HG02763 (cell line): ENCODE results near the gene RCSD1.
A peak's percentile ranks its signal among the peaks of the same experiment; 100 is the strongest.

Source experiments
- ATAC-seq: cut with Tn5 transposase; IDR thresholded peaks from one replicate; pipeline ENCODE4 v1.9.1; 2021; ENCODE audit warnings: mild to moderate bottlenecking, moderate library complexity; ENCODE audit not compliant: unreplicated experiment

RCSD1 gene

DNA sequence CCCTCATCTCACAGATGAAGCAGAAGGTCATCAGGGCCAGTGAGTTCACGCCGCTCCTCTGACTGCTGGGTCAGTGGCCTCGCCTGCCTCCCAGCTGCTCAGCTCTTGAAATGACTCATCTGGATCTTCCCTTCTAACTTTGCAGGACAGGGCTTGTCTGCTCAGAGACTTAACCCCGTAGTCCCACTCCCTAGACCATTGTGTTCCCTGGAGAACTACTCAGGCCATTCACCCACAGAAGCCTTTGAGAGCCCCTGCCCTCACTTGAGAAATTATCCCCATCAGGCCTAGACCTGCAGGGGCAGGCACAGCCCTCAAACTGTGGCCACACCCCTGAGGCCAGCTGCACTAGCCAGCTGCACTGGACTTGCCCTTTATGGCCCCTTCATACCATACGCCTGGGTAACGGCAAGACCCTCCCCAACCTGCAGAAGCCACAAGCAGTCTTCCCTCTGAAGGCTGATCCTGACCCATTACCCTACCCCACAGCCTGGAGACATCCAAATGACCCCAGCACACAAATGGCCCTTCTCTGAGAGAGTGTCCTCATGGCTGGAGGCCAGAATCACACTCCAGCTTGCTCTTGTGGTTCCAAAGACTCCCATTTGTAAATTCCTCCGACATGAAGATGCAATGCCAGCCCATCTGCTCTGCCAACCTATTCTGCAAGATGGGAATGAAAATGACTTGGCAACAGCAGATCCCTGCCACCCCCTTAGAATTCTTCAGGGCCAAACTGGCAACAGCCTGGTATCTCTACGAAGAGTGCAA, 33.2 kb downstream of the RCSD1 start:
- ATAC-seq, result no peak

DNA sequence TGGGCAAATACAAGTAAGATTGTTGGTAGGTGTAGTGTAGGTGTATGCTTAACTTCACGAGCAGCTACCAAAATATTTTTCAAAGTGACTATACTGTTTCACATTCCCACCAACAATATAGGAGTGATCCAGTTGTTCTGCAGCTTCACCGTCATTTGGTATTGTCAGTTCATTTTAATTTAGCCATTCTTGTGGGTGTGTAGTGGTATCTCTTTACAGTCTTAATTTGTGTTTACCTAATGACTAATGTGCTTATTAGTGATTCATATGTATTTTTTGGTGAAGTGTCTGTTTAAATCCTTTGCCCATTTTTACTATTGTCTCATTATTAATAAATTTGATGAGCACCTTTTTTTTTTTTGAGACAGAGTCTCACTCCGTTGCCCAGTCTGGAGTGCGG, 35.4 kb downstream of the RCSD1 start:
- no peak for ATAC-seq

GRCh38 chr1:167666416-167666815, 36.4 kb downstream of the RCSD1 start:
- ATAC-seq, result no peak

GRCh38 chr1:167667536-167667935, 37.5 kb downstream of the RCSD1 start:
- ATAC-seq, result no peak

DNA sequence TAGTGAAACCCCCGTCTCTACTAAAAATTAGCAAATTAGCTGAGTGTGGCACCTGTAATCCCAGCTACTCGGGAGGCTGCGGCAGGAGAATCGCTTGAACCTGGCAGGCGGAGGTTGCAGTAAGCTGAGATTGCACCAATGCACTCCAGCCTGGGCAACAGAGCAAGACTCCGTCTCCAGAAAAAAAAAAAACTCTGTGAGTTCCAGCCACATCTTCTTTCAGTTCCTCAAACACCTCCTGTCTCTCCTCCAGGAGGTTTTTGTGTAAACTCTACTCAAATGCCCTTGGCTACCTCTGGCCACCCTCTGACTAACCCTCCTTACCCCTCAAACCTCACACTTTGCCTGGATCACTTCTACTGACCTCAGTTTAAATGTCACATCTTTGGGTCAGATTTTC, 38.1 kb downstream of the RCSD1 start:
- peak; percentile 52 for ATAC-seq

- peak; percentile 70 for ATAC-seq
Observed at GRCh38 chr1:167669209-167670124, 39.4 kb downstream of the RCSD1 start.

DNA sequence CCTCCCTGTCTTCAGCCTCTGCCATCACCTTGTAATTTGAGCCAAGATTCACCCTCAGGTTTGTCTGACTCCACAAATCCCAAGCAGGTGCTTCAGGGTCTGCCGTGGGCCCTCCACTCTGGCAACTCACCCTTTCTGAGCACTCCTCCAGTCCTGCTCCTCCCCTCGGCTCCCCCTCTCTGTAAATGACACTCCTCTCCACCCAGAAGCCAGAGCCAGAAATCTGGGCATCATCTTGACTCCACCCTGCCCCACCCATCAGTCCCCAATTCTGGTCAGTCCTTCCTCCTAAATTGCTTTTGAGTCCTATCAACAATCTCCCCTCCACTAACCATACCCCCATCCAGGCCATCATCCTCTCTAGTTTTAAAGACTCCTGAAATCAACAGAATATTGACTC, 40.5 kb downstream of the RCSD1 start:
- ATAC-seq, result no peak

DNA sequence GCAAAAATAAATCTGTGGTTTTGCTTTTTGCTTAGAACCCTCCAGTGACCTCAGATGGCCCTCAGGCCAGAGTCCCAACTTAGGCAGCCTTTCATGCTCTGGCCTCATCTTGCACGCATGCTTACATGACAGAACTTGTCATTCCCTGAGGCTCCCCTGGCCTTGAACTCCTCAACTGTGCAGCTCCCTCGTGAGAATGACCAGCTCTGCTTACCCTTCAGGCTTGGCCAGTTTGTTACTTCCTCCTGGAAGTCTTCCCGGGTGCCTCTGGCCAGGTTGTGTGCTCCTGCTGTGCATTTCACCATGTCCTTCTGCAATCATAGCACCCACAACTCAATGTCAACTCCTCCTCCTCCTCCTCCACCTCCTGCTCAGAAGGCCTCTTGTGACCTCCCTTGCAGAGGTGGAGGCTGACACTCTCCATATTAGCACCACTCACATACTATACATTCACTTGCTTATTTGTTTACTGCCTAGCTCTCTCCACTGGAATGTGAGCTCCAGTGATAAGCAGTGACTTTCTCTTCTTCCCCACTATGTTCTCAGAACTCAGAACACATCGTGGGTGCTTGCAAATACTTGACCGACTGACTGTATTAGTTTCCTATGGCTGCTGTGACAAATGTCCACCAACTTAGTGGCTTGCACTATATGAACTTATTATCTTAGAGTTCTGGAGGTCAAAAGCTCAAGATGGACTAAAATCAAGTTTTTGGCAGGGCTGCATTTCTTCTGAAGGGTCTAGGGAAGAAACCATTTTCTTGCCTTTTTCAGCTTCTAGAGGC, 41.9 kb downstream of the RCSD1 start:
- no peak for ATAC-seq

DNA sequence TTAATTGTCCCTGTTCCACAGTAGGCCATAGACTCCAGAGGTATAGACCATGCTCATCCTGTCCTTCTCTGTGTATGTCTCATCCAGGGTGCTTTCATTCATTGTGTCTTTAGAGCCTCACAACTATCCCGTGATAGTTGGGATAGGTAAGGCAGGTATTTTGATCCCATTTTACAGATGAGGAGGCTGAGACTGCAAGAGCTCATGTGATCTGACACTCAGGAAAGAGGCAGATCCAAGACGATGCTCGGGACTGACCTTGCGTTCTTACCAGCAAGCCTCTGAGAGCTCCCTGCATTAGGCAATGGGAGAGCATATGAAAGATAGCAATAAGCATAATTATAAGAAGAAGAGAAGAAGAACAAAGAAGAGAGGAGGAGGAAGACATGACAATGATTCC, 42.8 kb downstream of the RCSD1 start:
- no peak for ATAC-seq

DNA sequence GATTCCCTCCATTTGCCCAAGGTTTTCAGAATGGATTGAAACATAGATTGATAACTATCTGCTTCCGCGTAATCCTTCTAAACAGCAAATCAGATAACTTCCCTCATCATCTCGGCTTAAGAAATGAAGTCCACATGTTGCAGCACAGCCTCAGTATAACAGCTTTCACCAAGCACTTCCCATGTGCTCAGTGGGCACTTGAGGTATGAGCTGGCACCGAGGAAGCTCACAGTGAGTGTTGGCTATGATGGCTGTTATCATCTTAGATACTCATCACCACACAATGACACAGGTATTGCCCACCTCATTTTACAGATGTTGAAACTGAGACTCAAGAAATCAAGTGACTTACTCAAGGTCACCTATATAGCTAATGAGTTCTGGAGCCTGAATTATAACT, 43.2 kb downstream of the RCSD1 start:
- no peak for ATAC-seq

GRCh38 chr1:167674156-167674555, 44.1 kb downstream of the RCSD1 start:
- ATAC-seq, result no peak

GRCh38 chr1:167675440-167675839, 45.4 kb downstream of the RCSD1 start:
- ATAC-seq, result no peak

GRCh38 chr1:167676205-167676915, 46.3 kb downstream of the RCSD1 start:
- ATAC-seq, result no peak

DNA sequence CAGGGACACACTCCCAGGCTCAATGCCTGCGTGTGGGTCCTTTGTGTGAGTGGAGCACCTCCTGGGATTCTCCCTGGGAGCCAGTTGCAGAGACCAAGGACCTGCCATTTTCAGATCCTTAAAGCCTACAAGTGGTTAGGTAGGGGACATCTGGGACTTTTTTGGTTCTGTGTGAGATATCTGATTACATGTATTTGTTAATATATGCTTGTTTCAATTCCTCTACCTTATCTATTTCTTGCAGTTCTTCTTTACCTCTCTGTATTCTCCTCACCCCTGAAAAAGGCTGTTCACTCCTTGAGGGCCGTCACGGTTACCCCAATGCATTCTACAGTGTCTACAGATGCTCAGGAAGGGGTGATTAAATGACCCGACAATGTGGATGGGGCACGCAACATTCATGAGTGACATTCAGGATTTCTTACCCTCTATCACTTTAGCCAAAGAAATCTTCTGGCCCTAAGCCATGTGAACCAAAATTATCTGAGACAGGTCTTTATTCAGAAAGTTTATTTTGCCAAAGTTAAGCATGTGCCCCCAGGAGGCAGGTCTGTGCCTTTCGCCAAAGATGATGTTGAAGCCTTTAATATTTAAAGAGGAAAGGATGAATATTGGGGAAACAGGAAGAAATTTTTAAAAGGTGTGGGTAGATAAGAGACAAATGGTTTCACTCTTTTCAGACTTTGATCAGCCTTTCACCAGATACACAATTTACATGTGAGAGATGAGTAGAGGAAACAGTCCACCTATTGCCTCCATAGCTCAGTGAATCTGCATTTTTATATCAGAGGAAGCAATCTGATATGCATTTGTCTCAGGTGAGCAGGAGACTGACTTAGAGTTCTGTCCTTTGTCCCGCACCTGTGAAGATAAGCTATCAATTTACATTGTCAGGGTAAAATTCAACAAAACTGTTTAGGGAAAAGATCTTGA, 47.1 kb downstream of the RCSD1 start:
- no peak for ATAC-seq

DNA sequence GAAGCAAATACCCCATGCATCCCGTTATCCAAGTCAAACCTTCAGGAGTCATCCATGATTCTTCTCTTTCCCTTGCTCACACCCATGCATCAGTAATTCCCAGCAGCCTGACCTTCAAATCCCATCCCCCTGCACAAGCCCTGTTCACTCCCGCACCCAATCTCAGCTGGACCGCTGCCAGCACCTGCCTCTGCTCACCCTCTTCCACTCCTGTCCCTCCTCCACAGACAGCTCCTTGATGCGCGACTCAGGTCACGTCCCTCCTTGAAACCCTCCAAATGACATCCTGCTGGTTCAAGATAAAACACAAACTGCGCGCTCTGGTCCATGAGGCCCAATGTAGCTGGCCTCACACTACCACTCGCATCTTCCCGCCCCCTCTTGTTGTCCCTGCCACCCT, 48.4 kb downstream of the RCSD1 start:
- no peak for ATAC-seq

- no peak for ATAC-seq
Observed at GRCh38 chr1:167678838-167679237, 48.8 kb downstream of the RCSD1 start.

DNA sequence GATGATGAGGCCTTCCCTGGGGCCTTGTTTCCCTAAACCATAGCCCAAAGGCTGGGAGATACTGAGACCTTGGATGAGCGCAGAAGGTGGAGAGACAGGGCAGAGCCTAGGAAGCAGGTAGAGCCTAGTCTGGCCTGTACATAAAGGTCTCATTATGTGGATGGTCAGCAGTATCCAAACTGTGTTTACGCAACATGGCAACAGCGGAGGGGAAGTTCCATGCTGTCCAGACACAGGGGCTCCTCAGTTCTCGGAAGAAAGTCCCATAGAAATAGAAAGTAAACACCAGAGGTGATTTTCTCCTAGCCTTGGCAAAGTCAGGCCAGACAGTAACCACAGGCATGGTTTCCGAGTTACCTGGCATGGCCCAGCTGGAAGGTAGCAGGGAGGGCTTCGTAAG, 49.7 kb downstream of the RCSD1 start:
- no peak for ATAC-seq

GRCh38 chr1:167681024-167681423, 51.0 kb downstream of the RCSD1 start:
- no peak for ATAC-seq

DNA sequence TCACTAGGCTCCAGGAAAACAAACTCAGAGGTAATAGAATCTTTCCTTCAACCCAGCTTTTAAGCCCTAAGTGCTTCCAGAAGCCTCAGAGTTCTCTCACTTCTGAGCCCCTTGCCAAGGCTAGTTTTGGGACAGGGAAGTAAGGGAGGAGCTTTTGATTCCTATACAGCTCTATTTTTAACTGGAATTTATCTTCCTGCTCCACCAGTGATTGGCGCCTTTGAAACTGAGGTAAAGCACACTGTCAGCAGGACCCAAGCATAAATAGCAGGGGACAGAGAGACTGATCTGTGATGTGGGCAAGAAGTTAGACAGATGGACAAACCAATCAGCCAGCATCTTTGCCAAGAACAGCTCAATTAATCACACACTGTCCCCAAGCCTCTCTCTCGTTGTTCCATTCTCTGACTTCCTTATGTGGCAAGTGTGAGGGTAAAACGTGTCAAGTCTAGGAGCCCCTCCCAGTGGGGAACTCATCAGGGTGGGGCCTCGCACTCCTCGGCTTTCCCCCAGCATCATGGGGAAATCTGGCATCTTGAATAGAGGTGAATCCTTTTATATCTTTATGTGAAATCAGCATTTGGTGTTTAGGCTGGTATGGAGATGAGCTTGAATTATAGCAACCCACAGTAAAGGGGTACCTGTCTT, 51.5 kb downstream of the RCSD1 start:
- no peak for ATAC-seq
